Measurements from ENCODE around the gene NTNG1. TPM values are rescaled to one million over a fixed set of nuclear protein-coding genes. Genes with fewer than 3 reads are reported as not detected.

Gene NTNG1
- total RNA-seq, 1 donor from 2014 or later, result 17.5 TPM

- DNase-seq (ENCODE audit: low spot score in 2 of 2) (no peak), FAIRE-seq (no peak)
Measured at GRCh38 chr1:107251839-107252238, 111.0 kb downstream of the NTNG1 start.

GRCh38 chr1:107252271-107252670, 111.4 kb downstream of the NTNG1 start:
- FAIRE-seq (no peak), DNase-seq (ENCODE audit: low spot score in 2 of 2) (no peak)

GRCh38 chr1:107254306-107254705, 113.5 kb downstream of the NTNG1 start:
- DNase-seq (ENCODE audit: low spot score in 2 of 2) (no peak), FAIRE-seq (no peak)

- no peak for FAIRE-seq
- no peak for DNase-seq (ENCODE audit: low spot score in 2 of 2)
Measured at GRCh38 chr1:107255469-107255868, 114.6 kb downstream of the NTNG1 start.

GRCh38 chr1:107262467-107263286, 121.8 kb downstream of the NTNG1 start:
- FAIRE-seq, result no peak
- DNase-seq (ENCODE audit: low spot score in 2 of 2), result no peak

- DNase-seq (ENCODE audit: low spot score in 2 of 2), result no peak
- FAIRE-seq, result no peak
Measured at GRCh38 chr1:107263291-107263915, 122.6 kb downstream of the NTNG1 start.

GRCh38 chr1:107264007-107264406, 123.2 kb downstream of the NTNG1 start:
- DNase-seq (ENCODE audit: low spot score in 2 of 2), result no peak
- FAIRE-seq, result no peak

- DNase-seq (ENCODE audit: low spot score in 2 of 2) (no peak), FAIRE-seq (no peak)
Measured at GRCh38 chr1:107264561-107264960, 123.7 kb downstream of the NTNG1 start.

GRCh38 chr1:107267489-107267888, 126.7 kb downstream of the NTNG1 start:
- DNase-seq (ENCODE audit: low spot score in 2 of 2) (no peak), FAIRE-seq (no peak)

GRCh38 chr1:107272321-107272720, 131.5 kb downstream of the NTNG1 start:
- DNase-seq (ENCODE audit: low spot score in 2 of 2) (no peak), FAIRE-seq (no peak)

GRCh38 chr1:107273515-107273914, 132.7 kb downstream of the NTNG1 start:
- DNase-seq (ENCODE audit: low spot score in 2 of 2) (no peak), FAIRE-seq (no peak)

- no peak for DNase-seq (ENCODE audit: low spot score in 2 of 2)
- FAIRE-seq, result no peak
Measured at GRCh38 chr1:107274227-107274626, 133.4 kb downstream of the NTNG1 start.

- FAIRE-seq, result no peak
- no peak for DNase-seq (ENCODE audit: low spot score in 2 of 2)
Measured at GRCh38 chr1:107276247-107276646, 135.4 kb downstream of the NTNG1 start.

GRCh38 chr1:107277022-107277421, 136.2 kb downstream of the NTNG1 start:
- FAIRE-seq (no peak), DNase-seq (ENCODE audit: low spot score in 2 of 2) (no peak)

GRCh38 chr1:107286125-107286524, 145.3 kb downstream of the NTNG1 start:
- FAIRE-seq, result no peak
- no peak for DNase-seq (ENCODE audit: low spot score in 2 of 2)

GRCh38 chr1:107291987-107292386, 151.1 kb downstream of the NTNG1 start:
- FAIRE-seq, result no peak
- DNase-seq (ENCODE audit: low spot score in 2 of 2), result no peak

GRCh38 chr1:107293901-107294613, 153.2 kb downstream of the NTNG1 start:
- DNase-seq (ENCODE audit: low spot score in 2 of 2) (no peak), FAIRE-seq (no peak)

- DNase-seq (ENCODE audit: low spot score in 2 of 2) (no peak), FAIRE-seq (no peak)
Measured at GRCh38 chr1:107294686-107295085, 153.8 kb downstream of the NTNG1 start.

GRCh38 chr1:107297681-107298080, 156.8 kb downstream of the NTNG1 start:
- FAIRE-seq, result no peak
- no peak for DNase-seq (ENCODE audit: low spot score in 2 of 2)

GRCh38 chr1:107298526-107298925, 157.7 kb downstream of the NTNG1 start:
- no peak for DNase-seq (ENCODE audit: low spot score in 2 of 2)
- FAIRE-seq, result no peak

- no peak for FAIRE-seq
- no peak for DNase-seq (ENCODE audit: low spot score in 2 of 2)
Measured at GRCh38 chr1:107299521-107299920, 158.7 kb downstream of the NTNG1 start.

All from frontal cortex (tissue), 4 donors.